Suprapubic skin (tissue), 4 donors: Measurements from ENCODE around the gene DUSP15. TPM values are rescaled to one million over a fixed set of nuclear protein-coding genes. Genes with fewer than 3 reads are reported as not detected.

Experiments used
- DNase-seq, 2 donors: peaks; one replicate each; pipeline ENCODE4 v3.0.0-alpha.2; 2019; ENCODE audit warnings: low spot score in 2 of 2
- H3K27ac ChIP-seq: fragments of 200-600 bp; sonication (generic); one replicate; pipeline ENCODE4 v1.5.1; 2019
- H3K27me3 ChIP-seq: fragments of 200-600 bp; sonication (generic); one replicate; pipeline ENCODE4 v1.5.1; 2019
- H3K36me3 ChIP-seq: fragments of 200-600 bp; sonication (generic); one replicate; pipeline ENCODE4 v1.5.1; 2019
- H3K4me1 ChIP-seq: fragments of 200-600 bp; sonication (generic); one replicate; pipeline ENCODE4 v1.5.1; 2019
- H3K4me3 ChIP-seq: fragments of 200-600 bp; sonication (generic); one replicate; pipeline ENCODE4 v1.5.1; 2019; ENCODE audit warnings: mild to moderate bottlenecking
- H3K9me3 ChIP-seq: fragments of 200-600 bp; sonication (generic); one replicate; pipeline ENCODE4 v1.5.1; 2019
- EP300 ChIP-seq: sonication (generic); formaldehyde crosslinking; IDR thresholded peaks from one replicate; pipeline ENCODE4 v1.6.1; 2017; ENCODE audit warnings: antibody characterized with exemption
- POLR2A ChIP-seq, 2 donors: fragments of 450-650 bp; IDR thresholded peaks; one replicate each; pipeline ENCODE4 v1.6.1; 2017; ENCODE audit warnings: antibody characterized with exemption in 2 of 2, mild to moderate bottlenecking in 2 of 2, moderate library complexity in 2 of 2
- POLR2AphosphoS5 ChIP-seq, 3 donors: sonication (generic); formaldehyde crosslinking; IDR thresholded peaks; one replicate each; pipeline ENCODE4 v1.6.1; 2017; ENCODE audit warnings: antibody characterized with exemption in 3 of 3
- WGBS: methylation state at CpG from one replicate; pipeline ENCODE4 v1.1.5; 2018; 5-methylcytosine and 5-hydroxymethylcytosine counted together
- total RNA-seq, 4 donors: library from RNA; depleted of rRNA; stranded (reverse); fragments of >200 nt; gene quantifications; one replicate each; pipeline ENCODE4 v1.1.0, GENCODE V29; 2016
- TF ChIP-seq, protein P1 (sequence below), 2 donors: fragments of 200-600 bp in 1 of 2; fragments of 450-650 bp in 1 of 2; sonication (generic) in 1 of 2; IDR thresholded peaks; one replicate each; pipeline ENCODE4 v1.5.1; 2016 to 2019; ENCODE audit warnings: antibody characterized with exemption in 2 of 2, mild to moderate bottlenecking in 1 of 2, moderate library complexity in 1 of 2

Gene DUSP15
- total RNA-seq, 4 donors from 2014 or later, result 1.1 to 2.4 (median 1.1) TPM; not detected in 1

DNA sequence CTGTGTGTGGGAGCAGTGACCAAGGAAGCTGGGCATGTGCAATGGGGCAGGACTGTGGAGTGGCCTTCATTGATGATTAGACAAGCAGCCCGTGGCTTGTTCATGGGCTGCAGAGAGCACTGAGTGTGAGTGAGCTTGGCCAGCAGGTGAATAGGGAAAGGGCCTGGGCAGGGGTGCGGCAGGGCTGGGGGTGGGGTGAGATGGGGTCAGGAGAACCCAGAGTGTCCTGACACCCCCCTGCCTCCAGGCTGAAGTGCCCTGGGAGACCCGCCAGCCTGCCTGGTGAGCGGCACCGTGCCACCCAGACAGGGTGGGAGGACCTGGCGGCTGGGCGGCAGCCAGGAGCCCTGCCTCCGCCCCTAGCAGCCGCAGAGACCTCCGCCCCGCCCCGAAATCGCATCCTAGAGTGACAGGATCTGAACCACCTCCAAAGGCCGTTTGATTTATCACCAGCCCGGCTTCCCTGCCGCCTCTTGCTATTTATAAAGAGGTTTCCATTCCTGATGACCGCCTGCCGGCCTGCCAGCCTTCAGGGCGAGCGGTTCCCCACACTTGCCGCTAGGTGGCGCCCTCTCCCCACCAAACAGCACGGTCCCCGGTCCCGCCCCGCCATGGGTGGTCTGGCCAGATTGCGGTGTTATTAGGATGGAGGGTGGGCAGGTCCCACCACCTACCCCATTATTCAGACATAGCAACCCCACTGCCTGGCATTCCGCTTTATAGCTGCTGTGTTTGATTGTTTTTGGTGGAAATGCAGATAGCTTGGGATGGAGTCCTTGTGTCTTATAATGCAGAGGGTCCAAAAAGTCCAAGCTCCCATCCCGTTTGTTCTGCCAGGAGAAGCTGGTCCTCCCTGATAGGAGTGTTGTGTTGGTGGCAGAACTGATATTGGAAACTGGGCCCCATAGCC lies 47.7 kb downstream of the DUSP15 start:
- Histone ChIP-seq H3K27me3 (no peaks in the 10 kb centered on the region), H3K9me3 (no peaks in the 10 kb centered on the region), H3K4me3 (no peak overlapping the region), H3K4me1 (peaks cover 12% of the 10 kb centered on the region), H3K36me3 (no peaks in the 10 kb centered on the region), H3K27ac (no peak overlapping the region)
- 6% methylated on average over 14 of the region's 29 CpGs for WGBS
- TF ChIP-seq POLR2A (IDR thresholded peaks at IDR 0.05), result no peak
- TF ChIP-seq, protein P1, sequence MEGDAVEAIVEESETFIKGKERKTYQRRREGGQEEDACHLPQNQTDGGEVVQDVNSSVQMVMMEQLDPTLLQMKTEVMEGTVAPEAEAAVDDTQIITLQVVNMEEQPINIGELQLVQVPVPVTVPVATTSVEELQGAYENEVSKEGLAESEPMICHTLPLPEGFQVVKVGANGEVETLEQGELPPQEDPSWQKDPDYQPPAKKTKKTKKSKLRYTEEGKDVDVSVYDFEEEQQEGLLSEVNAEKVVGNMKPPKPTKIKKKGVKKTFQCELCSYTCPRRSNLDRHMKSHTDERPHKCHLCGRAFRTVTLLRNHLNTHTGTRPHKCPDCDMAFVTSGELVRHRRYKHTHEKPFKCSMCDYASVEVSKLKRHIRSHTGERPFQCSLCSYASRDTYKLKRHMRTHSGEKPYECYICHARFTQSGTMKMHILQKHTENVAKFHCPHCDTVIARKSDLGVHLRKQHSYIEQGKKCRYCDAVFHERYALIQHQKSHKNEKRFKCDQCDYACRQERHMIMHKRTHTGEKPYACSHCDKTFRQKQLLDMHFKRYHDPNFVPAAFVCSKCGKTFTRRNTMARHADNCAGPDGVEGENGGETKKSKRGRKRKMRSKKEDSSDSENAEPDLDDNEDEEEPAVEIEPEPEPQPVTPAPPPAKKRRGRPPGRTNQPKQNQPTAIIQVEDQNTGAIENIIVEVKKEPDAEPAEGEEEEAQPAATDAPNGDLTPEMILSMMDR (IDR thresholded peaks at IDR 0.05), result peak; percentile 95 to 99
- DNase-seq, result peak; percentile 82 to 88

DNA sequence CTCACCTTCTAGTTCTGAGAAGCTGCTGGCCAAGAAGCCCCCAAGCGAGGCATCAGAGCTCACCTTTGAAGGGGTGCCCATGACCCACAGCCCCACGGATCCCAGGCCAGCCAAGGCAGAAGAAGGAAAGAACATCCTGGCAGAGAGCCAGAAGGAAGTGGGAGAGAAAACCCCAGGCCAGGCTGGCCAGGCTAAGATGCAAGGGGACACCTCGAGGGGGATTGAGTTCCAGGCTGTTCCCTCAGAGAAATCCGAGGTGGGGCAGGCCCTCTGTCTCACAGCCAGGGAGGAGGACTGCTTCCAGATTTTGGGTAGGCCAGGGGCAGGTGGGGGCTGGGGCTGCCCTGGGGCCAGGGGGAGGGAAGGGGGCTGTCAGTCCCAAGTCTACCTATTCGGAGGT lies 48.9 kb downstream of the DUSP15 start:
- TF ChIP-seq POLR2A (IDR thresholded peaks at IDR 0.05) (no peak), EP300 (no peak), POLR2AphosphoS5 (IDR thresholded peaks at IDR 0.05) (no peak)
- TF ChIP-seq, protein P1 (IDR thresholded peaks at IDR 0.05), result no peak
- H3K27me3 ChIP-seq, result no peaks in the 10 kb centered on the region
- H3K4me1 ChIP-seq, result peaks cover 12% of the 10 kb centered on the region
- 50% methylated on average over 4 of the region's 5 CpGs for WGBS
- no peak for DNase-seq
- no peak overlapping the region for H3K27ac ChIP-seq
- no peak overlapping the region for H3K4me3 ChIP-seq
- H3K36me3 ChIP-seq, result no peaks in the 10 kb centered on the region
- H3K9me3 ChIP-seq, result no peaks in the 10 kb centered on the region

- H3K4me1 ChIP-seq, result peaks cover 16% of the 10 kb centered on the region
- no peak for DNase-seq
- H3K9me3 ChIP-seq, result no peaks in the 10 kb centered on the region
- WGBS, result no CpG with 5 or more reads among the region's 6 CpGs
- TF ChIP-seq POLR2AphosphoS5 (IDR thresholded peaks at IDR 0.05) (no peak), POLR2A (IDR thresholded peaks at IDR 0.05) (no peak), EP300 (no peak)
- TF ChIP-seq, protein P1 (IDR thresholded peaks at IDR 0.05), result no peak
- no peaks in the 10 kb centered on the region for H3K27me3 ChIP-seq
- no peak overlapping the region for H3K4me3 ChIP-seq
- no peaks in the 10 kb centered on the region for H3K36me3 ChIP-seq
- no peak overlapping the region for H3K27ac ChIP-seq
These were observed 50.1 kb downstream of the DUSP15 start for GRCh38 chr20:31820228-31820627.

- H3K27me3 ChIP-seq, result no peaks in the 10 kb centered on the region
- no peak within 1 kb of the TSS for H3K27ac ChIP-seq
- no peak within 1 kb of the TSS for H3K4me3 ChIP-seq
- peaks cover 16% of the 10 kb centered on the region for H3K4me1 ChIP-seq
- 74% methylated on average over 12 of the region's 16 CpGs for WGBS
- no peak for TF ChIP-seq POLR2A (IDR thresholded peaks at IDR 0.05)
- no peak for TF ChIP-seq POLR2AphosphoS5 (IDR thresholded peaks at IDR 0.05)
- TF ChIP-seq, protein P1 (IDR thresholded peaks at IDR 0.05), result no peak
- TF ChIP-seq EP300, result no peak
- no peaks in the 10 kb centered on the region for H3K36me3 ChIP-seq
- DNase-seq, result peak in 1 of 2 donors; percentile 43
- H3K9me3 ChIP-seq, result no peaks in the 10 kb centered on the region
These were observed 51.1 kb downstream of the DUSP15 start, which contains the start of gene MYLK2 for GRCh38 chr20:31819083-31819784. TSS of gene MYLK2 (plus strand) at chr20:31819356. CDS start at chr20:31819581, 225 bp downstream.

GRCh38 chr20:31818376-31818908 lies 51.9 kb downstream of the DUSP15 start:
- H3K27me3 ChIP-seq, result no peaks in the 10 kb centered on the region
- no peaks in the 10 kb centered on the region for H3K36me3 ChIP-seq
- peak; percentile 10 to 29 for DNase-seq
- no peak overlapping the region for H3K27ac ChIP-seq
- H3K4me1 ChIP-seq, result peaks cover 16% of the 10 kb centered on the region
- no peaks in the 10 kb centered on the region for H3K9me3 ChIP-seq
- TF ChIP-seq POLR2A (IDR thresholded peaks at IDR 0.05), result no peak
- TF ChIP-seq, protein P1 (IDR thresholded peaks at IDR 0.05), result no peak
- TF ChIP-seq POLR2AphosphoS5 (IDR thresholded peaks at IDR 0.05), result no peak
- TF ChIP-seq EP300, result no peak
- H3K4me3 ChIP-seq, result no peak overlapping the region
- 89% methylated on average over 8 of the region's 8 CpGs for WGBS
